GM12872 (cell line): ENCODE data around the gene SMG6.

Experiments
- TF ChIP-seq, protein P1 (sequence below): IDR thresholded peaks from 3 replicates; pipeline ENCODE4 v1.5.1; 2011; ENCODE audit warnings: low read depth, mild to moderate bottlenecking, low read length, moderate library complexity; ENCODE audit not compliant: insufficient read depth

SMG6 gene

DNA sequence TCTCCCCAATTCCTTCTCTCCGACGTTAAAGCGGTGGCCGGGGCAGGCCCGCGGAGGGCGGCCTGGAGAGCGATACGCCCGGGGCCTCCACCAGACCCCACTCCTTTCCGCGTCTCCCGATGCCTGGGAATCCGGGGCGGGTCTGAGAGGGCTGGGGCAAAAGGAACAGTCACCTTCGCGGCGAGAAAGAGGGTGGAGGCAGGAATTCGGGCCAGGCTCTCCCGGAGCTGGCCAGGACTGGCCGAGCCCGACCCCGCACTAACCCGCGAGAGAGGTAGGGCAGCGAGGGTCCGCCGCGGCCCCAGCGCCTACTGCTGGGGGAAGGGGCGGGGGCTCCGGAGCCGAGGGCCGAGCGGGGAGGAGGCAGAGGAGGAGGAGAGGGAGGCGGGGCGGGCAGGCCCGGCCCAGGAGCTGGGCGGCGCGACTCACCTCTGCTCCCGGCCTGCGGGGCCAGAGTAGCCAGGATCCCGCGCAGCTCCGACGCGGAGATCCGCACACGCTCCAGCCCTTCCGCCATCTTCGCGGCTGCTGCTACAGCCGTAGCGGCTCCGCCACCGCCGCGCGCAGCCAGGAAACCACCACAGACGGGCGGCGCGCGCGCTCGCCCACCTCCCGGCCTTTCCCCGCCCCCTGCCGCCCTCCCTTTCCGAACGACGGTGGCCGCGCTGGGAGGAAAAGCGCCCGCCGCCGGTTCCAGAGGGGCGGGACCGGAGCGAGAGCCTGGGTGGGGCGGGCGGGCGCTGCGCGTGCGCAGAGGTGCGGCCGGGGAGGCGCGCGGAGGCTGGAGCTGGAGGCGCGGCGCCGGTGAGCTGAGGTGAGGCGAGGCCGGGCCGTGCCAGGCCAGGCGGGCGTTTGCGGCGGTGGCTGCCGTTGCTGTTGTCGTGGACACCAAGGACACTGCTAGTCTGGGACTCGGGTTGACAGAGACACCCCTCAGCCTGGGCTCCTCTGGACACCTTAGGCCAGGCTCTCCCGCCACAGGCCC lies at the start of gene SMG6, which contains the start of gene SRR:
Gene SMG6, minus strand, starts transcription at position 582 of the 985 bp plus-strand sequence. Its CDS starts 65 bp downstream, at position 517.
Gene SRR, plus strand, starts transcription at position 747 of the 985 bp plus-strand sequence. CDS start 11,611 bp downstream, outside the sequence.
- TF ChIP-seq, protein P1, sequence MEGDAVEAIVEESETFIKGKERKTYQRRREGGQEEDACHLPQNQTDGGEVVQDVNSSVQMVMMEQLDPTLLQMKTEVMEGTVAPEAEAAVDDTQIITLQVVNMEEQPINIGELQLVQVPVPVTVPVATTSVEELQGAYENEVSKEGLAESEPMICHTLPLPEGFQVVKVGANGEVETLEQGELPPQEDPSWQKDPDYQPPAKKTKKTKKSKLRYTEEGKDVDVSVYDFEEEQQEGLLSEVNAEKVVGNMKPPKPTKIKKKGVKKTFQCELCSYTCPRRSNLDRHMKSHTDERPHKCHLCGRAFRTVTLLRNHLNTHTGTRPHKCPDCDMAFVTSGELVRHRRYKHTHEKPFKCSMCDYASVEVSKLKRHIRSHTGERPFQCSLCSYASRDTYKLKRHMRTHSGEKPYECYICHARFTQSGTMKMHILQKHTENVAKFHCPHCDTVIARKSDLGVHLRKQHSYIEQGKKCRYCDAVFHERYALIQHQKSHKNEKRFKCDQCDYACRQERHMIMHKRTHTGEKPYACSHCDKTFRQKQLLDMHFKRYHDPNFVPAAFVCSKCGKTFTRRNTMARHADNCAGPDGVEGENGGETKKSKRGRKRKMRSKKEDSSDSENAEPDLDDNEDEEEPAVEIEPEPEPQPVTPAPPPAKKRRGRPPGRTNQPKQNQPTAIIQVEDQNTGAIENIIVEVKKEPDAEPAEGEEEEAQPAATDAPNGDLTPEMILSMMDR: no peak

DNA sequence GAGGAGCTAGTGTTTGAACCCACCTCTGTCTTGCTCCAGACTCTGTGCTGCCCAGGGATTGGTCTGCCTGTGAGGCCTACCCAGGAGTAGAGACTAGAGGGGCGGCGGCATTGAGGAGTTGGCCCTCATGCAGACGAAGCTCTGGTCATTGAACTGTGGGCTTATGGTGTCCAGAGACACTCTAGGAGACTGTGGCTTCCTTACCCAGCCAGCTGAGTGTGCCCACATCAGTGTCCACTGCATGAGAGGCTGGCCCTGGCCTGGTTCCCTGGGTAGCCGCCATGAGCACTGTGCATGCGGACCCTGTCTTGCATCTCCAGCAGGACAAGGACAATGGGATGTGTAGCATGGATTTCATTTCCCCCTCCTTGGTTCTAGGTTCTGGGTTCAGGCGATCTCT lies 47.7 kb upstream of the SMG6 start:
- TF ChIP-seq, protein P1: no peak

DNA sequence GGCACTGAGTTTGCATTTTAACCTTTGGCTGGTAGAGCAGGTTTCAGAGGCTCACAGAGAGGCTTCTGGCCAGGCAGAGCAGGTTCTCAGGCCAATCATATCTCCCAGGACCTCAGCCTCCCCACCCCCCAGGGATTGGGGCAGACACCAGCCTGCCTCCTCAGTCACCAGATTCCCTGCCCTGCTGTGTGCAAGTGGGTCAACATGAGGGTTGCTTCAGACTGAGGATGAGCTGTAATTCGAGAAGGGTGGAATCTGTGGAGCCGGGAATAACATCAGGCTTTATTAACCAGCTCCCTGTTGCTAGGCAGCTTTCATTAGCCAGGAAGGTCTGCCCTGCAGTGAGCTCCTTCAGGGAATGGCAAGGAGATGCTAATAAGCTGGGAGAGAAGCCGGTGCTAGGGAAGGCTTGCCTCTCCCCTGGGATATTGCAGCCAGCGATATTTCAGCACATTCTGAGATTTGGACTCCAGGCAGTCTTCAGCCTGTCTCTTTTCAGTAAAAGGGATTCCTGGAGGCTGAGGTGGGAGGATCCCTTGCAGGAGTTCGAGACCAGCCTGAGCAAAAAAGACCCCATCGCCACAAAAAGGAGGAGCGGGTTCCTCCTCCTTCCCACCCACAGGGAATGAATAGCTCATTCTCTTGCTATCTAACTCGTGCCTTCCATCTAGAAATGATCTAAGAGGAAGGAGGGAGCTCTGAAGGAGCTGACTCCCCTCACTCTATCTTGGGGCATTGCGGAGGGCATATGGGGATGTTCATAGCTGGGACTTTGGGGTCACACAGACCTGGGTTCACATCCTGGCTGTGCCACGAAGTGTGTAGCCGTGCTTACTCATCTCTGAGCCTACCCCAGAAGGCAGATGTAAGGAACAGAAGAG lies 44.5 kb upstream of the SMG6 start:
- TF ChIP-seq, protein P1: no peak

- TF ChIP-seq, protein P1: no peak
Measured at GRCh38 chr17:2346475-2346874, 42.9 kb upstream of the SMG6 start.

GRCh38 chr17:2344528-2344927 lies 40.9 kb upstream of the SMG6 start:
- TF ChIP-seq, protein P1: no peak

DNA sequence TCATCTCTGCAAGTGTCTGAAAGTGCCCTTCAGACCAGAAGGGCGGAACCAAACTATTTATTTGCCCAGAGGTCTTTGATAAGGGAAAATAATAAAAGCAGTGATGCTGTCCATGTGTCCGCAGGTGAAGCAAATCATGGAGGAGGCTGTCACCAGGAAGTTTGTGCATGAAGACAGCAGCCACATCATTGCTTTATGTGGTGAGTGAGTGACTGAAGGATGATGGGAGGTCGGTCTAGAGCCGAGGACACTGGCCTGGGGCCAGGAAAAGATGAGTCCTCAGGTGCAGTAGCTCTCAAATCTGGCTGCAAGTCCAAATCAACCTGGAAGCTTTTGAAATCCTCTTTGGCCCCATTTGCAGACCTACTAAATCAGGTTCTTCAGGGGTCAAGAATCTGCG lies 39.8 kb upstream of the SMG6 start:
- TF ChIP-seq, protein P1: no peak

DNA sequence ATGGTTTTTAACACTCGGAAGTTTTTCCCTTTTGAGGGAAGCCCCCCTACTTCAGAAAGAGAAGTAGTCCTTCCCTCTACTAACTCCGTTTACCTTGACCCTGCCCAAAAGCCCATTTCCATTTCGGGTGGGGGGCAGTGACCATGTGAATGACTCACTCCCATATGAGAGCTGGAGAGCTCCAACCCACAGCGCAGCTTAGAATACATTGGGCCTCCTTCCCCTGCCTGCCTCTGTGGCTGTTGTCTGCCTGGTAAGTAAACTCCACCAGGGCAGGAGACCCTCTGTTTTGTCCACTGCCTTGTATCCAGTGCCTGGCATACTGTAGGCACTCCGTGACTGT lies 34.7 kb upstream of the SMG6 start:
- TF ChIP-seq, protein P1: no peak
